Measurements from ENCODE around the gene CNOT4. TPM values are rescaled to one million over a fixed set of nuclear protein-coding genes. Genes with fewer than 3 reads are reported as not detected.

Gene CNOT4
- total and polyA plus RNA-seq, 2 of the 4 experiments (the other 2 are of a cell fraction): 7.0 to 8.1 TPM

DNA sequence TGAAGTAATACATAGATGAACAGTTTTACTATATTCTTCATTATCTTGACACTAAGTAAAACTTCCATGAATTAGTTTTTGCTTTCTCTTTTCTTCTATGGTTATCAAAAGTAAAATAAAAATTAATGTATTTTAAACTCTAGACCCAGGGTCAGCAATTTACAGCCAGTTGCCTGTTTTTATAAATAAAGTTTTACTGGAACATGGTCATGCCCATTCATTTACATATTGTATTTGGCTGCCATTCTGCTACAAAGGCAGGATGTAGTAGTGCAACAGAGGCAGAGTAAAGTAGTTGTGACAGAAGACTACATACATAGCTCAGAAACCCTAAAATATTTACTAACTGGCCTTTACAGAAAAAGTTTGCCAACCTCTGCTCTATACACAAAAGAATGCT, 98.8 kb downstream of the CNOT4 start:
- intact Hi-C loops (cut with micrococcal nuclease) (no loop called here), dilution Hi-C loops (cut with HindIII; ENCODE audit: low sequenced_read_pairs, unreplicated experiment) (no loop called here), in situ Hi-C loops (cut with MboI; ENCODE audit: low sequenced_read_pairs) (no loop called here)
- peaks cover 3 to 6% of the 10 kb centered on the region in 2 experiments; a peak in 2 of 4 replicates for H3K79me1 ChIP-seq (ENCODE audit: low read depth in 1 of 2, low read length in 2 of 2)
- no peak overlapping the region for H4K5ac ChIP-seq (ENCODE audit: low read depth, low read length)
- no peak overlapping the region for H2BK20ac ChIP-seq (ENCODE audit: low read depth, low read length)
- H4K20me1 ChIP-seq (ENCODE audit: insufficient read depth, low read length): no peaks in the 10 kb centered on the region
- no peak overlapping the region for H2BK15ac ChIP-seq (ENCODE audit: low read depth, low read length)
- no peak overlapping the region for H3K4ac ChIP-seq (ENCODE audit: low read depth, low read length)
- no peak for ATAC-seq (ENCODE audit: low read depth)
- H3K18ac ChIP-seq (ENCODE audit: low read depth, low read length): no peak overlapping the region
- peaks cover 6% of the 10 kb centered on the region; the same call in 1 of the 2 replicates for H3K9me1 ChIP-seq (ENCODE audit: insufficient read depth, low read length)
- no peak overlapping the region for H2BK5ac ChIP-seq (ENCODE audit: low read depth, low read length, poor library complexity, severe bottlenecking)
- H4K8ac ChIP-seq (ENCODE audit: low read depth in 2 of 2, low read length in 2 of 2): no peak overlapping the region
- no peak overlapping the region for H3K56ac ChIP-seq (ENCODE audit: extremely low read depth, insufficient read depth, low read length)
- no TSS peak for BruUV-seq (replicated peaks)
- H3K4me2 ChIP-seq (ENCODE audit: low read depth, low read length): no peak overlapping the region
- no peak overlapping the region for H3K4me3 ChIP-seq (ENCODE audit: insufficient read depth, low read depth, low read length)
- TF ChIP-seq FOS (IDR thresholded peaks at IDR 0.05; ENCODE audit: low read depth, low read length) (no peak), POLR2A (IDR thresholded peaks at IDR 0.05; ENCODE audit: low read depth, low read length) (no peak), CEBPB (IDR thresholded peaks at IDR 0.05; ENCODE audit: low read depth, low read length) (no peak), MAZ (IDR thresholded peaks at IDR 0.05; ENCODE audit: borderline replicate concordance, low read depth, low read length) (no peak)
- TF ChIP-seq, protein P1, sequence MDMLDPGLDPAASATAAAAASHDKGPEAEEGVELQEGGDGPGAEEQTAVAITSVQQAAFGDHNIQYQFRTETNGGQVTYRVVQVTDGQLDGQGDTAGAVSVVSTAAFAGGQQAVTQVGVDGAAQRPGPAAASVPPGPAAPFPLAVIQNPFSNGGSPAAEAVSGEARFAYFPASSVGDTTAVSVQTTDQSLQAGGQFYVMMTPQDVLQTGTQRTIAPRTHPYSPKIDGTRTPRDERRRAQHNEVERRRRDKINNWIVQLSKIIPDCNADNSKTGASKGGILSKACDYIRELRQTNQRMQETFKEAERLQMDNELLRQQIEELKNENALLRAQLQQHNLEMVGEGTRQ (IDR thresholded peaks at IDR 0.05; ENCODE audit: low read depth, low read length): no peak
- no peaks in the 10 kb centered on the region for H3K9me3 ChIP-seq (ENCODE audit: control insufficient read depth, insufficient read depth, low read length)
- H3K23ac ChIP-seq (ENCODE audit: low read depth, low read length): no peak overlapping the region
- no peak overlapping the region for H2AK5ac ChIP-seq (ENCODE audit: low read depth, low read length)
- no peaks in the 10 kb centered on the region for H3K27me3 ChIP-seq (ENCODE audit: control insufficient read depth, insufficient read depth, low read length)
- ChIA-PET CTCF (interaction anchor here (1.2 kb wide), 1 partner anchor 90 kb away, joined by 3 read pairs; no protein-coding TSS in a partner anchor), POLR2A (ENCODE audit: unreplicated experiment) (no interaction called here)
- no peak for DNase-seq
- H2AFZ ChIP-seq (replicated peaks; ENCODE audit: low read length, poor library complexity): no peak overlapping the region
- H3K14ac ChIP-seq (replicated peaks; ENCODE audit: low read depth, low read length): no peak overlapping the region
- H3K4me1 ChIP-seq (ENCODE audit: control insufficient read depth, insufficient read depth, low read length): no peaks in the 10 kb centered on the region
- no peak overlapping the region for H3K9ac ChIP-seq (ENCODE audit: low read depth, low read length)
- H4K91ac ChIP-seq (ENCODE audit: insufficient read depth, low read depth, low read length): no peak overlapping the region
- no peak overlapping the region for H2AK9ac ChIP-seq (replicated peaks; ENCODE audit: low read depth, low read length, poor library complexity)
- H3K36me3 ChIP-seq (ENCODE audit: control insufficient read depth, insufficient read depth, low read length): peaks cover 3% of the 10 kb centered on the region
- H2BK120ac ChIP-seq (ENCODE audit: low read depth, low read length): no peak overlapping the region
- no peak overlapping the region for H3K27ac ChIP-seq (ENCODE audit: insufficient read depth, low read length)

Measured in IMR-90 (cell line).